Measurements from ENCODE around the gene SNRPA.

GRCh38 chr19:40802300-40803169 is 51.5 kb downstream of the SNRPA start:
- no peak for TF ChIP-seq CTCF (IDR thresholded peaks at IDR 0.05)
- no peak for TF ChIP-seq EZH2 (IDR thresholded peaks at IDR 0.05)
- TF ChIP-seq EZH2phosphoT487 (IDR thresholded peaks at IDR 0.05) = no peak
